Measurements from ENCODE around the gene CPEB3. TPM values are rescaled to one million over a fixed set of nuclear protein-coding genes. Genes with fewer than 3 reads are reported as not detected.
"Not testable (repeated sequence)": the region's sequence is repeated elsewhere in the genome, so short reads cannot be mapped to it uniquely, and the experiment has no call there.

CPEB3 gene
- total RNA-seq, 4 donors from 2014 or later = 2.8 to 6.3 (median 6.2) TPM

DNA sequence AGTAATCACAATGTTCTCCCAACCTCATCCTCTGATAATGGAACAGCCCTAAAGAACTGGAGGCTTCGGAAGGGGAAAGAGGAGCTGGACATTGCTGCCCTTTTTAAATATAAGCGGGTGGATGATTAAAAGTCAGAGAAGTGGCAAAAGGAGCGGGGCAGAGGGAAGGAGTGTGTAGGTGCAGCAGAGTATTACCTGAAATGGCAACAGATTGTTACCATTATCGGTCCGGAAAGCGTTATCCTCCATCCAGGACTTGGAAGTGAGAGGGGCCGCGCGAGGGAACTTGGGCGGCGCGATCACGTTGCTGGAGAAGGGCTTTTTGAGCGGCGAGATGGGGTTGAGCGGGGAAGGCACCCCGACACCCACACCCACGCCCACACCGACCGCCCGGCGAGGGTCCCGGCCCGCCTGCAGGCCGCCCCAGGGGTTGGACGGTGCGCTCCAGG, 51.7 kb downstream of the CPEB3 start:
- ATAC-seq (ENCODE audit: low FRiP score) = peak; percentile 15
- no peak for DNase-seq (ENCODE audit: low spot score)
- TF ChIP-seq, protein P1, sequence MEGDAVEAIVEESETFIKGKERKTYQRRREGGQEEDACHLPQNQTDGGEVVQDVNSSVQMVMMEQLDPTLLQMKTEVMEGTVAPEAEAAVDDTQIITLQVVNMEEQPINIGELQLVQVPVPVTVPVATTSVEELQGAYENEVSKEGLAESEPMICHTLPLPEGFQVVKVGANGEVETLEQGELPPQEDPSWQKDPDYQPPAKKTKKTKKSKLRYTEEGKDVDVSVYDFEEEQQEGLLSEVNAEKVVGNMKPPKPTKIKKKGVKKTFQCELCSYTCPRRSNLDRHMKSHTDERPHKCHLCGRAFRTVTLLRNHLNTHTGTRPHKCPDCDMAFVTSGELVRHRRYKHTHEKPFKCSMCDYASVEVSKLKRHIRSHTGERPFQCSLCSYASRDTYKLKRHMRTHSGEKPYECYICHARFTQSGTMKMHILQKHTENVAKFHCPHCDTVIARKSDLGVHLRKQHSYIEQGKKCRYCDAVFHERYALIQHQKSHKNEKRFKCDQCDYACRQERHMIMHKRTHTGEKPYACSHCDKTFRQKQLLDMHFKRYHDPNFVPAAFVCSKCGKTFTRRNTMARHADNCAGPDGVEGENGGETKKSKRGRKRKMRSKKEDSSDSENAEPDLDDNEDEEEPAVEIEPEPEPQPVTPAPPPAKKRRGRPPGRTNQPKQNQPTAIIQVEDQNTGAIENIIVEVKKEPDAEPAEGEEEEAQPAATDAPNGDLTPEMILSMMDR (IDR thresholded peaks at IDR 0.05) = no peak

DNA sequence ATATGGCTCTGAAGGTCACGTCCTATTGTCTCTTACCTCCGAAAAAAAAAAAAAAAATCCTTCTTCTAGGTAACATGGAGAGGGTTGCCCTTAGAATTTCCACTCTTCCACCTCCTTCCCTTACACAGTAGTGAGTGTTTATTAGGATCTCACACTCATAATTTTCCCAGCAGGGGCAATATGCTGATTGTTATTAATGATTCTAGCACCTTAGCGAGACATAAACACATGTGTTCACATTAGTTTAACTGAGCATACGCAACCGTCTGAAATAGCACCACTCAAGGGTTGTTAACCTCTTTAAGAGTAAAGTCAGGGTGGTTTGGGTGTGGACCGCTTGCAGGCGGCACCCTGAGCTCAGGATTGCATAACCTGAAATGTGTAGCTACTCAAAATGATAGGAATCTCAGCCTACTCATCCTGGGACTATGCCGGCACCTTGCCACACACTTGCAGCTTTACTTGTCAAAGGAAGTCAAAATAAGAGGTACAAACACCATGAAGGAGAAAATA, 52.2 kb downstream of the CPEB3 start:
- peak; percentile 77 for ATAC-seq (ENCODE audit: low FRiP score)
- TF ChIP-seq, protein P1 (IDR thresholded peaks at IDR 0.05) = no peak
- DNase-seq (ENCODE audit: low spot score) = no peak

DNA sequence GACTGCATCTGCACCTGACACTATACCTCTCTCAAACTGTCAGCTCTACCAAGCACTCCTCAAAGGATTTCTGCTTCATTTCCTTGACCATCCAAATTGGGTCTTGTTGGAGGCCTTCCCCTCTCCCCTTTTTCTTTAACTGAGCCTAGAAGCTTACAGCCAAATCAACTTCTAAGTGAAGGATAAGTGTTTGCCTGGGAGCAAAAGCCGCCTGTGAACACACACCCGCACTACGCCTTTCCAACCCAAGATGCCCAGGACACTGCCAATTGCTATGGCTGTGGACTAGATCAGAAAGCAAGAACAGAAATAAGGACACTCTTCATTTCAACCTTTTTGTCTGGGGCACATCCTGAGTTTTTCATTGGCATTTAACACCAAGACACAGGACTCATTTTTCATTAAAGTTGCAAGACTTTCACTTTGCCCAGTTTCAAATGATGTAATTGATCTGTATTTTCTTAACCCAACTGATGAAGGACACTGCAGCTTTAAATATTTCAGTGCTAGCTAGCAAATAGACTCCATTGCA, 52.8 kb downstream of the CPEB3 start:
- TF ChIP-seq, protein P1 (IDR thresholded peaks at IDR 0.05) = no peak
- no peak for ATAC-seq (ENCODE audit: low FRiP score)
- DNase-seq (ENCODE audit: low spot score) = no peak

DNA sequence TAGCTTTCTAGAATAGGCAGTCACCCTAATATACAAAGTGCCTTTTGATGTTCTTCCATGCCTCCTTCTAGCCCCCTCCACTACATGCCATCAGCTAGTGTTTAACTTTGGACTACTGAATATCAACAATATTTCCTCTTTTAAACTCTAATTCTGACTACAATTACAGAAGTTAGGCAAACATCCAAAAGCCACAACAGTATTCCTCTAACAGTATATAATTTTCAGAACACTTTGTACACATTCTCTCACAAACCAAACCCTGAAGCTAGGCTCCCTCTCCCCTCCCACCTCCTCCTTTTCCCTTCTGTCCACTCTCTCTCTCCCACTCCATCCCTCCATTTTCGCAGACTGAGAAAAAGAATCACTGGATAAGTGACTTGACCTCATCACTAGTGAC, 59.7 kb downstream of the CPEB3 start:
- TF ChIP-seq, protein P1 (IDR thresholded peaks at IDR 0.05) = no peak
- DNase-seq (ENCODE audit: low spot score) = no peak

DNA sequence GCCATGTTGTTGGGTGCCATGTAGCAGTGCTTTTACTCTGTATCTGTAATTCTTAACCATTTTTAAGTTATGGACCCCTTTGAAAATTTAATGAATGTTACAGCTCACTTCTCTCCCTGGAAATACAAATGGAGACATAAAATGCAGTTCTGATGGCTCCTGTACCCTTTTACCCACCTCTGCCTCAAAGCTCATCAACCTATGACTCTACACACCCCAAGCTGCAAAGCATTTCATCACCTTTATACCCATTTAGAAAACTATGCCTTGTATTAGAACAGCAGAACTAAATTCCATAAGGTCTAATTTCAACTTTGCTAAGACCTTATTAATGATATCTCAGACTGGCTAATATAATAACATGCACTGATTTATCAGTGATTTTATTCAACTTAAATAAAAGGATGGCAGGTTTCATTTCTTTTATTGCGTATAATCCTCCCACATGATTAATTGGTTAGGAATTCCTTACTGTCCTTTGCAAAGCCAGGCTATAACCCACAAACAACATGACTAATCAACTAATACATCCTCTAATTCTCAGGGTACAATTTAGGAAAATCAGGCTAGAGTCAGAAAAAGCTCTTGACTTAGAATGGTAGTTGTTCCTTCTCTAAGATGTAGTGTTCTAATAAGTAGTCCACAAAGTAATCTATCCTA, 68.1 kb downstream of the CPEB3 start:
- ATAC-seq (ENCODE audit: low FRiP score) (peak; percentile 70), DNase-seq (ENCODE audit: low spot score) (no peak)

More for the DNA sequence above, 59.7 kb downstream of the CPEB3 start:
- no peak for ATAC-seq (ENCODE audit: low FRiP score)

DNA sequence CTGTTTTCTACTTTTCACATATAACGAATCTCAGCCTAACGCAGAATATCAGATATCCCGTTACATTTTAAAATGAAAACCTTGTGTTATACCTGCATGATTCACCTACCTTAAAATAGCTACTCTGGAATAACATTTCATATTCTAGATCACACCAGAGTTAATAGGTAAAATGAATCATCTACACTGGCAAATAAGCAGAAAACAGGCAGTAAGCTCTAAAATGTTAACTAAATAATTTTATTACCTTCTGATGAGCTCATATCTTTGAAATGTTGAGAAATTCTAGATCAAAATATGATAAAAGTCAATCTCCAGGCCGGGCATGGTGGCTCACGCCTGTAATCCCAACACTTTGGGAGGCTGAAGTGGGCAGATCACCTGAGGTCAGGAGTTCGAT, 71.3 kb downstream of the CPEB3 start:
- TF ChIP-seq, protein P1 (IDR thresholded peaks at IDR 0.05) = no peak
- no peak for ATAC-seq (ENCODE audit: low FRiP score)
- no peak for DNase-seq (ENCODE audit: low spot score)

More for the DNA sequence above, 68.1 kb downstream of the CPEB3 start:
- TF ChIP-seq, protein P1 (IDR thresholded peaks at IDR 0.05) = no peak

DNA sequence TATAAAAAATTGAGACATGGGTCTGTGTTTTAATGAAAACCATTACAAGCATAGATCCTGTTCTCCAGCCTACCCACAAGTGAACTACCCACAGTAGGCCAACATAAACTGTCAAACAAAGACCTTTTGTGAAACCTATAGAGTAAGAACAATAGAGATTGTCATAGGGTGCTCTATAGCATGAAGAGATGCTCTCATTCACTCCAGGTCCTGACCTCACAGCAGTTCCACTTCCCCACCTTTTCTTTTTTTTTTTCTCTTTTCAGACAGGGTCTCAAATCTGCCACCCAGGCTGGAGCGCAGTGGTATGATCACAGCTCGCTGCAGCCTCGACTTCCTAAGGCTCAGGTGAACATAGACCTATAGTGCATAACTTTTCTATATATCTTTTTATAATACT, 72.3 kb downstream of the CPEB3 start:
- TF ChIP-seq, protein P1 (IDR thresholded peaks at IDR 0.05) = no peak
- DNase-seq (ENCODE audit: low spot score) = no peak
- ATAC-seq (ENCODE audit: low FRiP score) = no peak

DNA sequence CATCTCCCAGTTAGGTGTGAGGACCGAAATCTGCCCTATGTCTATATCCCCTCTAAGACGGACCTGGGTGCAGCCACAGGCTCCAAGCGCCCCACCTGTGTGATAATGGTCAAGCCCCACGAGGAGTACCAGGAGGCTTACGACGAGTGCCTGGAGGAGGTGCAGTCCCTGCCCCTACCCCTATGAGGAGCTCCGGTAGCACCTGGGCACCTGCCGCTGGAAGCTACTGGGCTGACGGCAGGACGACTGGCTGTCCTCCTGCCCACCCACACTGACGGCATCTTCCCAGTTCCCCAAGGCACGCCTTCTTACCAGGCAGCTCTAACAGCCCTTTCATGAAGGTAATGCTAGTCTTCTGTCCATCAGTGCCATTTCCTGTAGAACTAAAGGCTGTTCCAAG, 74.3 kb downstream of the CPEB3 start:
- DNase-seq (ENCODE audit: low spot score); ATAC-seq (ENCODE audit: low FRiP score): not testable (repeated sequence)

DNA sequence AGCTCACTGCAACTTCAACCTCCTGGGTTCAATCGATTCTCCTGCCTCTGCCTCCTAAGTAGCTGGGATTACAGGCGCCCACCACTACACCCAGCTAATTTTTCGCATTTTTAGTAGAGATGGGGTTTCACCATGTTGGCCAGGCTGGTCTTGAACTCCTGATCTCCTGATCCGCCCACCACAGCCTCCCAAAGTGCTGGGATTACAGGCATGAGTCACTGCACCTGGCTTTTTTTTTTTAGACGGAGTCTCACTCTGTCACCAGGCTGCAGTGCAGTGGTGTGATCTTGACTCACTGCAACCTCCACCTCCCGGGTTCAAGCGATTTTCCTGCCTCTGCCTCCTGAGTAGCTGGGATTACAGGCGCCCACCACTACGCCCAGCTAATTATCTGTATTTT, 75.7 kb downstream of the CPEB3 start:
- DNase-seq (ENCODE audit: low spot score); ATAC-seq (ENCODE audit: low FRiP score): not testable (repeated sequence)
